Left colon (tissue), 2 donors: Measurements from ENCODE around the gene VAV1. TPM values are rescaled to one million over a fixed set of nuclear protein-coding genes. Genes with fewer than 3 reads are reported as not detected.

ENCODE experiments used
- ATAC-seq: fragments of 200-7000 bp; cut with Tn5 transposase; one replicate; pipeline ENCODE4 v1.9.1; 2020; ENCODE audit warnings: mild to moderate bottlenecking, moderate library complexity
- DNase-seq, 2 donors: peaks; one replicate each; pipeline ENCODE4 v3.0.0-alpha.2; 2020
- intact Hi-C, 2 donors: fragments of 100-400 bp; cut with DNase I in 1 of 2; cut with micrococcal nuclease in 1 of 2; formaldehyde crosslinking; loops; one replicate each; pipeline versions ENCODE4 v1.11.2 to v1.14.0; 2022; cut with DNase I, micrococcal nuclease
- long read RNA-seq: library from polyadenylated mRNA; unstranded; transcript quantifications from one replicate; pipeline ENCODE4 v2.0.0, GENCODE V29; 2021
- total RNA-seq, 2 donors: library from RNA; stranded (reverse); fragmentation: NEBNext Ultra II Directional; extraction: Animal tissue kit (Norgen Biotek cat#: 25700); gene quantifications; one replicate each; pipeline ENCODE4 v1.2.1, GENCODE V29; 2021
- donor health status: DM: no; HTN: no; CAD: no.
- donor health status: DM: yes; HTN: yes; CAD: no.

VAV1 gene
- total RNA-seq = 1 to 10 TPM; 8.2 to 8.5 TPM
- long read RNA-seq, partial matches to known transcripts = 3 of 8 reads
- long read RNA-seq, other reads (novel, unspliced or antisense) = 1 of 8 reads

GRCh38 chr19:6772028-6772865 lies at the start of gene VAV1:
TSS of gene VAV1 (plus strand) at chr19:6772708. CDS start at chr19:6772808, 100 bp downstream.
- intact Hi-C loops = no loop called here
- DNase-seq (peak; percentile 80 to 81), ATAC-seq (peak; percentile 64)

- ATAC-seq (no peak), DNase-seq (peak in 1 of 2 donors; percentile 40)
- intact Hi-C loops = no loop called here
Measured at GRCh38 chr19:6723108-6723618, 49.3 kb upstream of the VAV1 start.

- peak in 1 of 2 donors; percentile 14 for DNase-seq
- intact Hi-C loops = no loop called here
- ATAC-seq = no peak
Measured at GRCh38 chr19:6723738-6724137, 48.8 kb upstream of the VAV1 start.

- DNase-seq (peak in 1 of 2 donors; percentile 14), ATAC-seq (no peak)
- intact Hi-C loops = no loop called here
Measured at GRCh38 chr19:6724631-6725492, 47.6 kb upstream of the VAV1 start.

- intact Hi-C loops = no loop called here
- no peak for DNase-seq
- ATAC-seq = no peak
Measured at GRCh38 chr19:6725513-6726231, 46.8 kb upstream of the VAV1 start.

- ATAC-seq (no peak), DNase-seq (no peak)
- intact Hi-C loops = no loop called here
Measured at GRCh38 chr19:6728346-6728745, 44.2 kb upstream of the VAV1 start.

- DNase-seq (no peak), ATAC-seq (no peak)
- intact Hi-C loops = no loop called here
Measured at GRCh38 chr19:6729573-6730152, 42.8 kb upstream of the VAV1 start.

- DNase-seq (peak; percentile 93 to 96), ATAC-seq (peak; percentile 92)
- intact Hi-C loops = no loop called here
Measured at GRCh38 chr19:6730153-6730804, 42.2 kb upstream of the VAV1 start.

- peak; percentile 9 for ATAC-seq
Measured at GRCh38 chr19:6730941-6731670, 41.4 kb upstream of the VAV1 start.

GRCh38 chr19:6731822-6732221 lies 40.7 kb upstream of the VAV1 start:
- no peak for DNase-seq
- intact Hi-C loops = no loop called here

More at GRCh38 chr19:6730941-6731670, 41.4 kb upstream of the VAV1 start:
- no peak for DNase-seq
- intact Hi-C loops = no loop called here

GRCh38 chr19:6732803-6733337 lies 39.6 kb upstream of the VAV1 start:
- no peak for ATAC-seq
- intact Hi-C loops = no loop called here
- no peak for DNase-seq

More at GRCh38 chr19:6731822-6732221, 40.7 kb upstream of the VAV1 start:
- ATAC-seq = no peak

- no peak for ATAC-seq
- intact Hi-C loops = no loop called here
Measured at GRCh38 chr19:6733338-6734095, 39.0 kb upstream of the VAV1 start.

GRCh38 chr19:6734096-6734696 lies 38.3 kb upstream of the VAV1 start:
- intact Hi-C loops = no loop called here
- ATAC-seq = no peak
- DNase-seq = no peak

More at GRCh38 chr19:6733338-6734095, 39.0 kb upstream of the VAV1 start:
- DNase-seq = no peak

GRCh38 chr19:6735181-6735911 lies 37.2 kb upstream of the VAV1 start:
- no peak for DNase-seq
- intact Hi-C loops = no loop called here

More at GRCh38 chr19:6735181-6735911, 37.2 kb upstream of the VAV1 start:
- ATAC-seq = no peak
